GM21447 (cell line): ENCODE results near the gene VEGFA.

Experiments
- ATAC-seq: cut with Tn5 transposase; IDR thresholded peaks from one replicate; pipeline ENCODE4 v1.9.1; 2021; ENCODE audit not compliant: unreplicated experiment

VEGFA gene

DNA sequence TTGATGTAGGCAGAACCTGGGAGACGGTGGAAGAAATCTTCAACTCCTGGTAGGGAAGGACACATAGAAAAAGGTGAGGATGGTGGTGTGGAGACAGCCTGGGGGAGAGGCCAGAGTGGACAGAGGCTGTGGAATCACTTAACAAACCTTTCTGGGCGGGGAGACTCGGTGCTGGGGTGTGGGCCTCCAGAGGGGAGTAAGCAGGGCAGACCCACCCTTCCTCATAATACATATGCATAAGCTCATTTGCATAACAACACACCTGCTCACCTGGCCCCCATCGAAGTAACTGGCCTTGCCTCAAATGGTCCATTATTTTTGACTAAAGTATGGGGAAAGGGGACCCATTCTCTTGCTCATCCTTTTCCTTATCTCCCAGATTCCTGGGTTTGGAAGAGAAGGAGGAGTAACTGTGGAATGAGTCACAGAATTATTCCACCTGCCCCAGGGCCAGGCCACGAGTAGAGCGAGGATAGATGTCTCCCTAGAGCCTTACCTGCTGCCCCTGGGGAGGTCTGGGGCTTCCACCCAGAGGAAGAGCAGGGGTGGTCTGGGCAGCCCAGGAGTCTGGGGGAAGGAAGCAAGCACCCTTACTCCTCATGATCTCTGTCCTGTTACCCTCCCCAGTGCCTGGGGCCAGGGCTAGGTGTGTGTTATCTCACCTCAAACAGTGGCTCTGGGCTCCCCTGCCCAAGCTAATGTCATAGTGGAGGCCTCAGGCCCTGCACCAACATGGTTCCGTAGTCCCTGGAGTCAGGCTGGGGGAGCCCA, 10.7 kb upstream of the VEGFA start:
- ATAC-seq, result no peak

DNA sequence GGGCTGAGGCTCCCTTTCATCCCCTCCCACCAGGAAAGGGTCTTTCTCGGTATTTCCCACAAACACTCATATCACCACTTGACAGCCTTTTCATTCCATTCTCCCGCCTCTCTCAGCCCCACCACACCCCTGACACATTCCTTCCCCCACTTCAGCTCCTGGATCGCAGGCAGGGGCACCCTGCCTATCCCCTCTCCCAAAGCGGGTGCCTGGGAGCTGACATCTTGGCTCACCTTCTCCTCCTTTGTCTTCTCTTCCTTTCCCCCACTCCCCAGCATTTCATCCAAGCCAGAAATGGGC, 10.2 kb upstream of the VEGFA start:
- ATAC-seq, result no peak

DNA sequence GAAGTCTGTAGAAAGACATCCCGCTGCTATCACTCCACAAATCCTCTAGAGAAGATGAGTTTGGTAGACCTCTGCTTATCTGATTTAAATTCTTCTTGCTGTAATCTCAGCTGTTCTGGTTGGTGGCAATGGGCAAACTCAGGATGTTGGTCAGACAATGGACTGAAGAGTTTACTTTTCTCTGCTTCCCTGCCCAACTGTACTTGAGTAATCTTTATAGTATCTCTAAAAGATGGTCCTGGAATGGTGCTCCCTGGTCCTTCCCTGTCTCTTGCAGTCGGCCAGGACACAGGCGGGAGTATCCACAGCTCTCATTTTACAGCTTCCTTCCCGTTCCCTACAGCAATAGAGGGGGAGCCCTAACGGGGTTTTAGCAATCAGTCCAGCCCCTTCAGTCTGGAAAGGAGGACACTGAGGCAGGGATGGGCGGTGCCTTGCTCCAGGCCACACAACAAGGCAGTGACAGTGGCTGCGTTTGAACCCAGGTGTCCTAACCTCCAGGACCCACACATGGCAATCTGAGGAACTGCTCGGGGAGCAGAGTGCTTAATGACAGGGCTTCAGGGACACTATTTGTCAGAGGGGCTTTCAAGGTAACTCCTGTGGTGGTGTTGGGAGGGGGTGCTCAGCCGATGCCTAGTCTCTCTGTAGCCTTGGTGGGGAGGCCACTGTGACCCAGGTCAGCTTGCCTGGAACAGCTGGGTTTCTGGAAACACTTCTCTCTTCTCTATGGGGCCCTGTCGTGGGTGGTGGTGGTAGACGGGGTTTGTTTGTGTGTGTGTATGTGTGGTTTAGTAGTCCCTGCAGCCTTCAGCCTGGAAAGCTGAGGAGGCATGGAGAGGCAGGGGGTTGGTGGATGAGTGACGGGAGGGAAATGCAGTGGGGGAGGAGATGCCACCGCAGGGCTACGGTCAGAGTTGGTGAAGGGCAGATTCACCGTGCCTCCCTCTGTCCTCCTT, 9.5 kb upstream of the VEGFA start:
- ATAC-seq, result no peak

DNA sequence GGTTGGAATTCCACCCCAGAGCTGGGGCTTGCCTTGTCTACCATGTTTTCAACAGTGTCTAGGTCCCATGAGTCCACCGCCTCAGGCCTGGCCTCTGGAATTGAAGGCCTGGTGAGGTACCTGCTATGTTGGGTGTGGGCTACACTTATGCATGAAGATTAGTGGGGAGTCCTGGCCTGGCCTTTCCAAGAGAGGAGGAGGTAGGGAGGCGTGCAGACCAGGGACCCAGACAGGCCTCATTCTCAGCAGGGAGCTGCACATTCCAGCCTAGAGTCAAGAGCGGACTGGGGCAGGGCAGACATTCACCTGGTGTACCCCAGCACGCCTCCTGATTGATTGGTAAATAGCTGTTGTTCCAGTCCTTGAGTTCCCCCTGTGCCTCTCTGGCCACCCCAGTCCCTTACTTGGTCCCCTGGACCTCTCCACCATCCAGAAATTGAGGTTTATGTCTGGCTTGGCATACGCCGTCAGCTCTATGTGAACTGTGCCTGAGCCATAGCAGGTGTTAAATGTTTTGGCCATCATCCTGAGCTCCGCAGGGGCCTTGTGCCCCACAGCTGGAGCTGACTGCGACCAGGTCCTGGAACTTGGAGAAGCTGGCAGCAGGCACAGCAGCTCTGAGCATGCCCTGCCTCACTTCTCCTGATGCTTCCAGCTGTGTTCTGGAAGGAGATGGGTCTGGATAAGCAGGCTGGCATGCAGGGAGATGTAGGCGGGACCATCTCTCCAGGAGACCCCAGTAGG, 8.2 kb upstream of the VEGFA start:
- no peak for ATAC-seq

DNA sequence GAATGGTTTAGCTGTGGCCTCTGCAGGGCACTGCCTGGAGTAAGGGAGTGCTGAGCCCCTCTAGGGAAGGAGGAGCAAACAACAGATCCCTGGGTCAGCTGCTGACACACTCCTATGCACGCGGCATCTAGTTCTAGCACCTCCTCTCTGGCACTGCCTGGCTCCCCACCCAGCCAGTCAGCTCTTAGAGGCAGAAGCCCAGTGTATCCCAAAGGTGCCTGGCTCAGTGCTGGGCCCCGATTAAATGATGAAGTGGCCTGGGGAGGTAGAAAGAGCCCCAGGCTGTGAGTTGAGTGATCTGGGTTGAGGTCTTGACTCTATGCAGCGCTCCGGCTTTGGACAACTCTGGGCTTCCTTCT, 7.6 kb upstream of the VEGFA start:
- no peak for ATAC-seq

DNA sequence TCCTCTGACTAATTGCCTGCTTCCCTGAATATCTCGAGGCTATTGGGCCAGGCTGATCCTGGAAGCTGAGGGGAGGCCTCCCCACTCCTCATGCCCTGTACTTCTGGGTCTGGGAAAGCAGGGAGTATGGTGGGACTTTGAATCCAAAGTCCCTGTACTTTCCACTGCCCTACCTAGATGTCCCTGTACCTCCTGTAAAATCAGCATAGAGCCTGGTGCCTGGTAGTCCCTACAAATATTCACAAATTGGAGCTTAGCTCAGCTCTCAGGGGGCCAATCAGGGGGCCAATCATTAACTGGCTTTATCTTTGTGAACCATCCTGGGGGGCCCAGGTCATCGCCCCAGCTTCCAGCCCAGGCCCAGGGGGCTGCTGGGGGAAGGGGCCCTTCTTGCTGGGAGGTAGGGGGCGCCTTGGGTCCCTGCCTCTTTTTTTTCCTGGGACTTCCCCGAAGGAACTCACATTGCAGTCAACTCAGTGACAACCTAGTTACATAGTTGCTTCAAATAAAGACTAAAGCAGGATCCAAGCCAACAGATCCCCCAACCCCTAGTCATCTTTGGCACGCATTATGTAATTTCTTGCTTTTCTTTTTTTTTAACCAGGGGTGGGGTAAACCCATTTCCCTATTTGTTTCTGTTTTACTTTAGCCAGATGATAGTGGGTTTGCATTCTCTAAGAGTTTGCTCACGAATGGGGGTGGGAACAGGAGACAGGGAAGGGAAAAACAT, 6.9 kb upstream of the VEGFA start:
- no peak for ATAC-seq

DNA sequence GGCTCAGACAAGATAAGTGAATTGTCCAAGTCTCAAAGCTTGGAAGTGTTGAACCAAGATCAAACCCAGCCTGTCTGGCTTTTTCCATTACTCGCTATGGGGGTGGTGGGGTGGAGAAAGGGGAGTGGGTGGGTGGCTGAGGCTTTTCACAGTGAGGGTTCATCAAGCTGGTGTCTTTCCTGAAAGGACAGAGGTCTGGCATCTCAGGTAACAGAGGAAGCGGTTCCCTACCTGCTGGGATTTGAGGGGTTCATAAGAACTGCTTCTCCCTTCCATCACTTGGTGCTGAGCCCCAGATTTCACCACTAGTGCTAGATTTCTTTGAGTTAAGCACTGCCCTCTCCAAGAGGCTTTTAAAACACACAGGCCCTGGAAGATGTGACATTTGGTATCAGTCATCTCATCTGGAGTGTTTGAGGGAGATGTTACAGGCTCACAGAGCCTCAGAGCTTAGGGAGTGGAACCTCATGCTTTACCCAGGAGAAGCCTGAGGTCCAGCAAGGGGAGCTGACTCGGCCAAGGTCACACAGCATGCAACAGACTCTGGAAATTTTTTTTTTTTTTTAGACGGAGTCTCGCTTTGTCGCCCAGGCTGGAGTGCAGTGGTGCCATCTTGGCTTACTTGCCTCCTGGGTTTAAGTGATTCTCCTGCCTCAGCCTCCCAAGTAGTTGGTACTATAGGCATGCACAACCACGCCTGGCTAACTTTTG, 6.0 kb upstream of the VEGFA start:
- no peak for ATAC-seq

DNA sequence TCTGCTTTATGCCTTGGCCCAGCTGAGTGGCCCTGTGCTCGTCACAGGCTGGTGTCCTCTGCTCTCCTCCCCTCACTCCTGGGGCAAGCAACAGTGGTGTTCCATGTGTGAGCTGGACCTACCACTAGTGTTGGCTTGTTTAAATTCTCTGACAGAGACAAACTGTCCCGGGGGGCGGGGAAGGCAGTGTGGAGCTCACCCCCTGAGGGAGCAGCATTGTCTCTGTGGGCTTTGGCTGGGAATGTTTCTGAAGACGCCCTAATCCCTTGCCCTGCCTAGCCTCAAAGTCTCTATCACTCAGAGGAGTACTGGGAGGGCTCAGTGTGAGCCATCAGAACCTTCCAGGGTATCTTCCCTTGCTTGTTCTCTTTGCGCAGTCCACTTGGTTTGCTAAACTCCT, 5.2 kb upstream of the VEGFA start:
- no peak for ATAC-seq

DNA sequence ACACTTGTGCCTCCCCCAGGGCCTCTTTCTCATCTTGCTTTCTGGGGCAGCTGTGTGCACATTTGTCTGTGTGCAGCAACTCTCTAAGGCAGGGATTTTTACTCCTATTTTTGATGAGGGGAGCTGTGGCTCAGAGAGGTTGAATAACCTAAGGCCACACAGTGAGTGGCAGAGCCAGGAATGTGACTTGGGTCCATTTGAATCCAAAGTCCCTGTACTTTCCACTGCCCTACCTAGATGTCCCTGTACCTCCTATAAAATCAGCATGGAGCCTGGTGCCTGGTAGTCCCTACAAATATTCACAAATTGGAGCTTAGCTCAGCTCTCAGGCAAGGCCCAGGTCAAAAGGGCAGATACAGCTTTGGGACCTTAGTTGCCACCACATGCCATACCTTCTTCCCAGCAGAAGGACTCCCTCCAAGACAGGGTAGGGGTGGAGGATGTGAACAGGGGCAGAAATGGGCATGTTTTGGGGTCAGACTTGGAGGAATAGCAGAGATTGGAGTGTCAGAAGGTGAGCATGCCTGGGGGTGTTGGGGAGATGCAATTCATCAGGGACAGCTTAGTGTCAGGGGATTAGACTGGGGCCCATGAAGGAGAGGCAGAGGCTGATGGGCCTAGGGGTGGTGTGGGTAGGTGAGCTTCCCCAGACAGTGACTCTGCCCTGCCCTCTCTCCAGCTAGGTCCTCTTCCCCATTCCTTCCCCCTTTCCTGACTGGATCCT, 4.1 kb upstream of the VEGFA start:
- no peak for ATAC-seq

DNA sequence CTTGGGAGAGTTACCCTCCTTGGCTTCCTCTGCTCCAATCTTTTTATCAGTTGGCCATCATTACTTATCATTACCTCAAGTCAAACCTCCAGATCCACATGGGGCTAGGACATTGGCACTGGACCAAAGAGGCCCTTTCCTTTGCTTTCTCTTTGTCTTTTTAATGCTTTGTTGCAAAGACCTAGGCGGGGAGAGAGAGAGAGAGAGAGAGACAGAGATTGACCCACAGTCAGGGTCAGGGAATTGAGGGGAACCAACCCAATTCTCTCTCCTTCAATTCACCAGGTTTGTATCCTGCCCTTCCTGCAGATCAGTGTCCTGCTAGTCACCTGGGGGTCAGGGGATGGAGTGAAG, 3.5 kb upstream of the VEGFA start:
- ATAC-seq, result no peak

DNA sequence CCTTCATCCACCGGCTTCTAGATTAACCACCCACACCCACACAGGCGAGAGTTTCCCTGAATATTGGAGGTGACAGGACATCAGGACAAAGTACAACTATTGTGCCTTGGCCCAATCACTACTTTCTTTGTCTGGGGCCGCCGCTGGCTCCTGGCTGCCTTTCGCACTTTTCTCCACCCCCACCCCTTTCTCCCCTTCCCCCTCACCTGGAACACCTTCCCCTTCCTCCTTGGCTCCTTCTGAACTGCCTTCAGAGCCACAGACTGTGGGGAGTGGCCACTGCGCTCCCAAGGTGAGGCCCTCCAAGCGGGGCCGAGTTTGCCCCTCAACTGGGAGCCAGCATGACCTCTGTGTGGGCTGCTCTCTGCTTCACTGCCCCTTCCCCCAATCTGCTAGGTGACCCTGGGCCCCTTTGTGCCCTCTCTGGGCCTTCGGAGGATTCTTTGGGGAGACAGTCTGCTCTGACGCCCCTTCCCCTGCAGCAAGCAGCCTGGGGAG, 3.0 kb upstream of the VEGFA start:
- ATAC-seq, result no peak

DNA sequence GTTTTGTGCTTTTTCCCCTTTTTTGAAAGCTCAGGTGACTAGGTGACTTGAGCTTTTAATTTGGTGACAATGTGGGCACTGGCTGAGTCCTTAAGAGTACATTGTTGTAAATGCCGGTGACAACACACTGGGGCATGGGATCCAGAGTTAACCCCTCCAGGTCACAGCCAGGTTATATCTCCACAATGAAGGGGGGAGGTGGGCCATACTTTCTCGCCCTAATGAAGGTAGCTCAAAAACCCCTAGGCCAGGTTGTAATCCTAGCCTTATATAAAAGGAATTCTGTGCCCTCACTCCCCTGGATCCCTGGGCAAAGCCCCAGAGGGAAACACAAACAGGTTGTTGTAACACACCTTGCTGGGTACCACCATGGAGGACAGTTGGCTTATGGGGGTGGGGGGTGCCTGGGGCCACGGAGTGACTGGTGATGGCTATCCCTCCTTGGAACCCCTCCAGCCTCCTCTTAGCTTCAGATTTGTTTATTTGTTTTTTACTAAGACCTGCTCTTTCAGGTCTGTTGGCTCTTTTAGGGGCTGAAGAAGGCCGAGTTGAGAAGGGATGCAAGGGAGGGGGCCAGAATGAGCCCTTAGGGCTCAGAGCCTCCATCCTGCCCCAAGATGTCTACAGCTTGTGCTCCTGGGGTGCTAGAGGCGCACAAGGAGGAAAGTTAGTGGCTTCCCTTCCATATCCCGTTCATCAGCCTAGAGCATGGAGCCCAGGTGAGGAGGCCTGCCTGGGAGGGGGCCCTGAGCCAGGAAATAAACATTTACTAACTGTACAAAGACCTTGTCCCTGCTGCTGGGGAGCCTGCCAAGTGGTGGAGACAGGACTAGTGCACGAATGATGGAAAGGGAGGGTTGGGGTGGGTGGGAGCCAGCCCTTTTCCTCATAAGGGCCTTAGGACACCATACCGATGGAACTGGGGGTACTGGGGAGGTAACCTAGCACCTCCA, 2.2 kb upstream of the VEGFA start:
- no peak for ATAC-seq

DNA sequence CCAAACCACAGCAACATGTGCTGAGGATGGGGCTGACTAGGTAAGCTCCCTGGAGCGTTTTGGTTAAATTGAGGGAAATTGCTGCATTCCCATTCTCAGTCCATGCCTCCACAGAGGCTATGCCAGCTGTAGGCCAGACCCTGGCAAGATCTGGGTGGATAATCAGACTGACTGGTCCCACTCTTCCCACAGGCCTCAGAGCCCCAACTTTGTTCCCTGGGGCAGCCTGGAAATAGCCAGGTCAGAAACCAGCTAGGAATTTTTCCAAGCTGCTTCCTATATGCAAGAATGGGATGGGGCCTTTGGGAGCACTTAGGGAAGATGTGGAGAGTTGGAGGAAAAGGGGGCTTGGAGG, 1.5 kb upstream of the VEGFA start:
- no peak for ATAC-seq

DNA sequence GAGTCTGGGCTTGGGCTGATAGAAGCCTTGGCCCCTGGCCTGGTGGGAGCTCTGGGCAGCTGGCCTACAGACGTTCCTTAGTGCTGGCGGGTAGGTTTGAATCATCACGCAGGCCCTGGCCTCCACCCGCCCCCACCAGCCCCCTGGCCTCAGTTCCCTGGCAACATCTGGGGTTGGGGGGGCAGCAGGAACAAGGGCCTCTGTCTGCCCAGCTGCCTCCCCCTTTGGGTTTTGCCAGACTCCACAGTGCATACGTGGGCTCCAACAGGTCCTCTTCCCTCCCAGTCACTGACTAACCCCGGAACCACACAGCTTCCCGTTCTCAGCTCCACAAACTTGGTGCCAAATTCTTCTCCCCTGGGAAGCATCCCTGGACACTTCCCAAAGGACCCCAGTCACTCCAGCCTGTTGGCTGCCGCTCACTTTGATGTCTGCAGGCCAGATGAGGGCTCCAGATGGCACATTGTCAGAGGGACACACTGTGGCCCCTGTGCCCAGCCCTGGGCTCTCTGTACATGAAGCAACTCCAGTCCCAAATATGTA, 957 bp upstream of the VEGFA start:
- no peak for ATAC-seq

DNA sequence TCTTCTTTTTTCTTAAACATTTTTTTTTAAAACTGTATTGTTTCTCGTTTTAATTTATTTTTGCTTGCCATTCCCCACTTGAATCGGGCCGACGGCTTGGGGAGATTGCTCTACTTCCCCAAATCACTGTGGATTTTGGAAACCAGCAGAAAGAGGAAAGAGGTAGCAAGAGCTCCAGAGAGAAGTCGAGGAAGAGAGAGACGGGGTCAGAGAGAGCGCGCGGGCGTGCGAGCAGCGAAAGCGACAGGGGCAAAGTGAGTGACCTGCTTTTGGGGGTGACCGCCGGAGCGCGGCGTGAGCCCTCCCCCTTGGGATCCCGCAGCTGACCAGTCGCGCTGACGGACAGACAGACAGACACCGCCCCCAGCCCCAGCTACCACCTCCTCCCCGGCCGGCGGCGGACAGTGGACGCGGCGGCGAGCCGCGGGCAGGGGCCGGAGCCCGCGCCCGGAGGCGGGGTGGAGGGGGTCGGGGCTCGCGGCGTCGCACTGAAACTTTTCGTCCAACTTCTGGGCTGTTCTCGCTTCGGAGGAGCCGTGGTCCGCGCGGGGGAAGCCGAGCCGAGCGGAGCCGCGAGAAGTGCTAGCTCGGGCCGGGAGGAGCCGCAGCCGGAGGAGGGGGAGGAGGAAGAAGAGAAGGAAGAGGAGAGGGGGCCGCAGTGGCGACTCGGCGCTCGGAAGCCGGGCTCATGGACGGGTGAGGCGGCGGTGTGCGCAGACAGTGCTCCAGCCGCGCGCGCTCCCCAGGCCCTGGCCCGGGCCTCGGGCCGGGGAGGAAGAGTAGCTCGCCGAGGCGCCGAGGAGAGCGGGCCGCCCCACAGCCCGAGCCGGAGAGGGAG, 580 bp downstream of the VEGFA start:
- no peak for ATAC-seq

DNA sequence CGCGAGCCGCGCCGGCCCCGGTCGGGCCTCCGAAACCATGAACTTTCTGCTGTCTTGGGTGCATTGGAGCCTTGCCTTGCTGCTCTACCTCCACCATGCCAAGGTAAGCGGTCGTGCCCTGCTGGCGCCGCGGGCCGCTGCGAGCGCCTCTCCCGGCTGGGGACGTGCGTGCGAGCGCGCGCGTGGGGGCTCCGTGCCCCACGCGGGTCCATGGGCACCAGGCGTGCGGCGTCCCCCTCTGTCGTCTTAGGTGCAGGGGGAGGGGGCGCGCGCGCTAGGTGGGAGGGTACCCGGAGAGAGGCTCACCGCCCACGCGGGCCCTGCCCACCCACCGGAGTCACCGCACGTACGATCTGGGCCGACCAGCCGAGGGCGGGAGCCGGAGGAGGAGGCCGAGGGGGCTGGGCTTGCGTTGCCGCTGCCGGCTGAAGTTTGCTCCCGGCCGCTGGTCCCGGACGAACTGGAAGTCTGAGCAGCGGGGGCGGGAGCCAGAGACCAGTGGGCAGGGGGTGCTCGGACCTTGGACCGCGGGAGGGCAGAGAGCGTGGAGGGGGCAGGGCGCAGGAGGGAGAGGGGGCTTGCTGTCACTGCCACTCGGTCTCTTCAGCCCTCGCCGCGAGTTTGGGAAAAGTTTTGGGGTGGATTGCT, 1.3 kb downstream of the VEGFA start:
- ATAC-seq, result no peak
